Mucosa of descending colon (tissue), 3 donors: Measurements from ENCODE around the gene RXRA. TPM values are rescaled to one million over a fixed set of nuclear protein-coding genes. Genes with fewer than 3 reads are reported as not detected.

Experiments used
- ATAC-seq: fragments of 200-7000 bp; cut with Tn5 transposase; one replicate; pipeline ENCODE4 v1.9.1; 2020; ENCODE audit warnings: mild to moderate bottlenecking, moderate library complexity
- DNase-seq, 3 donors: peaks; one replicate each; pipeline ENCODE4 v3.0.0-alpha.2; 2020
- H3K36me3 ChIP-seq: fragments of 200-600 bp; one replicate; pipeline ENCODE4 v1.8.0; 2021; ENCODE audit warnings: low read depth, mild to moderate bottlenecking
- H3K4me1 ChIP-seq: fragments of 200-600 bp; one replicate; pipeline ENCODE4 v1.8.0; 2021; ENCODE audit warnings: low read depth, mild to moderate bottlenecking
- H3K4me3 ChIP-seq: fragments of 200-600 bp; one replicate; pipeline ENCODE4 v1.8.0; 2021; ENCODE audit warnings: mild to moderate bottlenecking
- H3K9me3 ChIP-seq: fragments of 200-600 bp; one replicate; pipeline ENCODE4 v1.8.0; 2021; ENCODE audit warnings: mild to moderate bottlenecking
- intact Hi-C, 2 donors: fragments of 100-400 bp; cut with DNase I in 1 of 2; cut with micrococcal nuclease in 1 of 2; formaldehyde crosslinking; loops; one replicate each; pipeline versions ENCODE4 v1.11.0 to v1.11.1; 2022; cut with DNase I, micrococcal nuclease
- total RNA-seq, 3 donors: library from RNA; stranded (reverse); fragmentation: NEBNext Ultra II Directional in 2 of 3; extraction: Animal tissue kit (Norgen Biotek cat#: 25700) in 2 of 3; gene quantifications; one replicate each; pipeline versions ENCODE4 v1.2.1 to v1.2.4, GENCODE V29; 2021 to 2023
- TF ChIP-seq, protein P1 (sequence below): fragments of 200-600 bp; IDR thresholded peaks from one replicate; pipeline ENCODE4 v1.8.0; 2022; ENCODE audit warnings: antibody characterized with exemption, mild to moderate bottlenecking
- donor health status: DM: no; HTN: no; CAD: no; lungs with moderate emphysema.
- donor health status: DM: no; HTN: no; CAD: no.
- donor health status: DM: no; HTN: yes; CAD: no.

Gene RXRA
- total RNA-seq, 3 donors from 2014 or later: 75.2 to 101 (median 85.3) TPM

- TF ChIP-seq, protein P1, sequence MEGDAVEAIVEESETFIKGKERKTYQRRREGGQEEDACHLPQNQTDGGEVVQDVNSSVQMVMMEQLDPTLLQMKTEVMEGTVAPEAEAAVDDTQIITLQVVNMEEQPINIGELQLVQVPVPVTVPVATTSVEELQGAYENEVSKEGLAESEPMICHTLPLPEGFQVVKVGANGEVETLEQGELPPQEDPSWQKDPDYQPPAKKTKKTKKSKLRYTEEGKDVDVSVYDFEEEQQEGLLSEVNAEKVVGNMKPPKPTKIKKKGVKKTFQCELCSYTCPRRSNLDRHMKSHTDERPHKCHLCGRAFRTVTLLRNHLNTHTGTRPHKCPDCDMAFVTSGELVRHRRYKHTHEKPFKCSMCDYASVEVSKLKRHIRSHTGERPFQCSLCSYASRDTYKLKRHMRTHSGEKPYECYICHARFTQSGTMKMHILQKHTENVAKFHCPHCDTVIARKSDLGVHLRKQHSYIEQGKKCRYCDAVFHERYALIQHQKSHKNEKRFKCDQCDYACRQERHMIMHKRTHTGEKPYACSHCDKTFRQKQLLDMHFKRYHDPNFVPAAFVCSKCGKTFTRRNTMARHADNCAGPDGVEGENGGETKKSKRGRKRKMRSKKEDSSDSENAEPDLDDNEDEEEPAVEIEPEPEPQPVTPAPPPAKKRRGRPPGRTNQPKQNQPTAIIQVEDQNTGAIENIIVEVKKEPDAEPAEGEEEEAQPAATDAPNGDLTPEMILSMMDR: no peak
- intact Hi-C loops: loop anchor here (2.0 to 5.0 kb wide), 2 partner anchors 270 to 271 kb away; no protein-coding TSS in a partner anchor
- H3K9me3 ChIP-seq: no peaks in the 10 kb centered on the region
- ATAC-seq (no peak), DNase-seq (no peak)
- no peak overlapping the region for H3K4me3 ChIP-seq
- H3K36me3 ChIP-seq: no peaks in the 10 kb centered on the region
- H3K4me1 ChIP-seq: peaks cover 2% of the 10 kb centered on the region
Measured at GRCh38 chr9:134442085-134442474, 115.8 kb downstream of the RXRA start.

DNA sequence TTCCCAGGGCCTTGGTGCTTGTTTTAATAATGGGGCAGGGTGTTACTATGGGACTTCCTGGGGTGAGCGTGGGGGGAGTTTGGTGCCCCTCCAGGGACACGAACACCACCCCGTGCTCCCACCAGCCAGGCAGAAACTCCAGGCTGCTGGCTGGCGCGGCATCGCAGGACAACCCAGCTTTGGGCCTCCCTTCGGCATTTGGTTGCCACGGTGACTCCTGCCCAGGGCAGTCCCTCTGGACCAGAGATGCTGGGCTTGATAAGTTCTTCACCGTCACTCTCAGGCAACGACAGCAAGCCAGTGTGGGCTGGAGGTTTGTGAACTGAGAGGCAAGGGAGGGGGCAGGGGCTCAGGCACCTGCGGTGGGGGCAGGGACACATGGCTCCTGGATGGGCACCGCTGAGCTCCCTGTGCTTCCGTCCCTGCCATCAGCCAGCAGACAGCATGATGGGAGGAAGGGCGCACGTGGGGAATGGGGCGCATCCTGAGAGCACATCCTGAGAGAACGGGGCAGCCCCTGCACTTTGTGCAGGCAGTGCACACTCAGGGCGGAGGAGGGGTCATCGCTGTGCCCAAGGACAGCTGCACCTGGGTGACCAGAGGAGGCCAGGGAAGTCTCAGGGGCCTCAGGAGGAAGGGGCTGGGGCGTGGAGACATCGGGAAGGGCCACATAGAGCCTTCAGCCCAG is 116.4 kb downstream of the RXRA start:
- peak; percentile 3 for ATAC-seq
- TF ChIP-seq, protein P1: no peak
- intact Hi-C loops: loop anchor here (2.0 to 5.0 kb wide), 2 partner anchors 270 to 272 kb away; no protein-coding TSS in a partner anchor
- Histone ChIP-seq H3K9me3 (no peaks in the 10 kb centered on the region), H3K36me3 (no peaks in the 10 kb centered on the region), H3K4me1 (peaks cover 2% of the 10 kb centered on the region), H3K4me3 (no peak overlapping the region)
- DNase-seq: no peak

DNA sequence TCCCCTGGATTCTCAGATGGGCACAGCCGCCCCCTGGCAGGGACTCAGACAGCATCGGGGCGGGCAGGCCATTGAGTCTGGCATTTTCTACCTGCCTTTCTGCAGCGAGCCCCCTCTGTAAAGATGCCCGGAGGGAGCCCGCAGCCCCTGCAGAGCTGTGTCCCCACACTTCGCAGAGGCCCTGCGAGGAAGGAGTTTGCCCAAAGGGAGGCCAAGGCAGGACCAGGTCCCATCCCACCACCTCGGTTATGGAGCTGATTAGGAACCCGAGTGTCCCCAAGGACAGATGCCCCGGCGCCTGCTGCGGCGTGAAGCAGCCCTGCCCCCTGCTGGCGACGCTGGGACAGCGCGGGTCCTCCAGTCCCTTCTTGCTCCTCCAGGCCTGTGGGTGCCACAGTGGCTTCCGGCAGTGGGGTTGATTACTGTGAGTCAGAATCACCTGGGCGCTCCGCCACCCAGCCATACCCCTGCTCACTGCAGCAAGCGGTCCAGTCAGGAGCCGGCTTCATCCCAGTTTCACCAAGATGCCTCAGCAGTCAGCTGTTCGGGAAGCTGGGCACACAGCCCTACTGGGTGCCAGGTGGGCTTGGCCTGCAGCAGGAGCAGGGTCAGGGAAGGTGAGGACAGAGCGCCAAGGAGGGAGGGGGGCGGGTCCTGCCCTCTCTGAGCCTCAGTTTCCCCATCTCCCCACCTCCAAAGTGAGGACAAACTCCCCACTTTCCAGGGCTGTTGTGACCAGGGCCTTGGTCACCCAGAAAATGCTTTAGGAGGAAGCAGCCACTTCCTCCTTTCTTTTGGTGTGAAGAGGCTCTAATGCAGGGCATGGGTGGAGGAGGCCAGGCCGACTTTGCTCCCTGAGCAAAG is 117.2 kb downstream of the RXRA start:
- peak; percentile 95 for ATAC-seq
- TF ChIP-seq, protein P1: peak; percentile 96
- H3K4me1 ChIP-seq: peaks cover 2% of the 10 kb centered on the region
- intact Hi-C loops: loop anchor here (2.0 to 5.0 kb wide), 2 partner anchors 271 to 273 kb away; no protein-coding TSS in a partner anchor
- H3K4me3 ChIP-seq: no peak overlapping the region
- H3K9me3 ChIP-seq: peaks cover under 1% of the 10 kb centered on the region
- no peaks in the 10 kb centered on the region for H3K36me3 ChIP-seq
- peak; percentile 88 to 93 (median 89) for DNase-seq

- H3K4me1 ChIP-seq: peaks cover 2% of the 10 kb centered on the region
- TF ChIP-seq, protein P1: no peak
- DNase-seq (no peak), ATAC-seq (no peak)
- peaks cover 6% of the 10 kb centered on the region for H3K9me3 ChIP-seq
- intact Hi-C loops: loop anchor here in 1 of 2 donors (5.0 kb wide), 1 partner anchor 272 kb away; no protein-coding TSS in a partner anchor
- no peak overlapping the region for H3K4me3 ChIP-seq
- H3K36me3 ChIP-seq: no peaks in the 10 kb centered on the region
Measured at GRCh38 chr9:134444038-134444315, 117.7 kb downstream of the RXRA start.

- TF ChIP-seq, protein P1: no peak
- intact Hi-C loops: loop anchor here in 1 of 2 donors (5.0 kb wide), 1 partner anchor 273 kb away; no protein-coding TSS in a partner anchor
- Histone ChIP-seq H3K4me3 (no peak overlapping the region), H3K9me3 (peaks cover 8% of the 10 kb centered on the region), H3K36me3 (no peaks in the 10 kb centered on the region), H3K4me1 (peaks cover 2% of the 10 kb centered on the region)
- DNase-seq: no peak
- ATAC-seq: no peak
Measured at GRCh38 chr9:134445000-134445399, 118.7 kb downstream of the RXRA start.
